Measurements from ENCODE around the gene PNMA5. TPM values are rescaled to one million over a fixed set of nuclear protein-coding genes. Genes with fewer than 3 reads are reported as not detected.

PNMA5 gene
- total RNA-seq, 1 experiment from 2014 or later = 0.13 TPM

GRCh38 chrX:152959626-152960025 lies 34.3 kb downstream of the PNMA5 start:
- no peak for ATAC-seq
- ChIA-PET CTCF (interaction anchor here (0.5 kb wide), 1 partner anchor 689 kb away, joined by 3 read pairs; no protein-coding TSS in a partner anchor), POLR2A (no interaction called here)
- no peak overlapping the region for H3K27ac Mint-ChIP-seq
- peaks cover 5% of the 10 kb centered on the region; the same call in 1 of the 2 replicates for H3K4me1 Mint-ChIP-seq
- H3K27me3 Mint-ChIP-seq (ENCODE audit: low read depth) = peaks cover 3% of the 10 kb centered on the region; the same call in 1 of the 2 replicates
- H3K9me3 Mint-ChIP-seq = no peaks in the 10 kb centered on the region
- H3K4me3 Mint-ChIP-seq = no peak overlapping the region
- no peak for DNase-seq (ENCODE audit: low spot score)
- no peaks in the 10 kb centered on the region for H3K36me3 Mint-ChIP-seq
- TF ChIP-seq FOXK1 (CRISPR knock-in tag; IDR thresholded peaks at IDR 0.05) (no peak), ZNF671 (CRISPR knock-in tag; IDR thresholded peaks at IDR 0.05) (no peak), ATF2 (CRISPR knock-in tag; IDR thresholded peaks at IDR 0.05; ENCODE audit: borderline replicate concordance, low read depth) (no peak), AFF4 (CRISPR knock-in tag; IDR thresholded peaks at IDR 0.05; ENCODE audit: borderline replicate concordance) (no peak), ELF4 (CRISPR knock-in tag; IDR thresholded peaks at IDR 0.05; ENCODE audit: low read depth) (no peak), SOX15 (CRISPR knock-in tag; IDR thresholded peaks at IDR 0.05) (no peak), IRF2 (CRISPR knock-in tag; IDR thresholded peaks at IDR 0.05; ENCODE audit: borderline replicate concordance, low read depth) (no peak), CREB1 (CRISPR knock-in tag; IDR thresholded peaks at IDR 0.05) (no peak), ZBTB43 (CRISPR knock-in tag; IDR thresholded peaks at IDR 0.05) (no peak)

GRCh38 chrX:152958524-152959465 lies 35.1 kb downstream of the PNMA5 start:
- H3K4me1 Mint-ChIP-seq = peaks cover 5% of the 10 kb centered on the region; the same call in 1 of the 2 replicates
- POLR2A ChIA-PET = no interaction called here
- TF ChIP-seq SP1 (CRISPR knock-in tag; conservative IDR thresholded peaks at IDR 0.05) (peak; percentile 52), CREM (CRISPR knock-in tag; IDR thresholded peaks at IDR 0.05) (peak; percentile 46; the same call in 1 of the 2 replicates), ESRRA (CRISPR knock-in tag; IDR thresholded peaks at IDR 0.05; ENCODE audit: borderline replicate concordance) (no peak), MLX (CRISPR knock-in tag; IDR thresholded peaks at IDR 0.05) (no peak), JAZF1 (CRISPR knock-in tag; IDR thresholded peaks at IDR 0.05) (no peak), MAX (CRISPR knock-in tag; IDR thresholded peaks at IDR 0.05) (peak; percentile 49; the same call in 1 of the 2 replicates), CTCF (IDR thresholded peaks at IDR 0.05) (peak; percentile 86), SMAD3 (CRISPR knock-in tag; IDR thresholded peaks at IDR 0.05; ENCODE audit: borderline replicate concordance) (no peak), FOXK1 (CRISPR knock-in tag; IDR thresholded peaks at IDR 0.05) (peak; percentile 100), TEAD1 (CRISPR knock-in tag; IDR thresholded peaks at IDR 0.05) (0 out of 2 replicates have a peak, but pooled peaks have one; percentile 38), FOXP1 (CRISPR knock-in tag; IDR thresholded peaks at IDR 0.05; ENCODE audit: borderline replicate concordance) (no peak)
- CTCF ChIA-PET = interaction anchor here (0.5 kb wide), 1 partner anchor 689 kb away, joined by 3 read pairs; no protein-coding TSS in a partner anchor
- peak overlapping the region; percentile 68; the same call in 1 of the 2 replicates for H3K27ac Mint-ChIP-seq
- H3K4me3 Mint-ChIP-seq = peak overlapping the region; percentile 64
- no peaks in the 10 kb centered on the region for H3K36me3 Mint-ChIP-seq
- DNase-seq (ENCODE audit: low spot score) (peak; percentile 86), ATAC-seq (peak; percentile 95)
- peaks cover 3% of the 10 kb centered on the region; the same call in 1 of the 2 replicates for H3K27me3 Mint-ChIP-seq (ENCODE audit: low read depth)
- no peaks in the 10 kb centered on the region for H3K9me3 Mint-ChIP-seq

Measured in WTC11 (cell line).